HG02938 (cell line): ENCODE measurements around the gene NCAPD2.
"Not testable (repeated sequence)": the region's sequence is repeated elsewhere in the genome, so short reads cannot be mapped to it uniquely, and the experiment has no call there.

Experiments
- ATAC-seq: cut with Tn5 transposase; IDR thresholded peaks from one replicate; pipeline ENCODE4 v1.9.1; 2021; ENCODE audit warnings: mild to moderate bottlenecking, moderate library complexity; ENCODE audit not compliant: unreplicated experiment

Gene NCAPD2

GRCh38 chr12:6533923-6534694 is 40.2 kb downstream of the NCAPD2 start, which contains the start of gene GAPDH:
Gene GAPDH, plus strand, starts transcription at chr12:6534517. Its CDS starts 316 bp downstream, at chr12:6534833.
- ATAC-seq, result peak; percentile 49

GRCh38 chr12:6534695-6534944 is 40.7 kb downstream of the NCAPD2 start:
- peak; percentile 2 for ATAC-seq

DNA sequence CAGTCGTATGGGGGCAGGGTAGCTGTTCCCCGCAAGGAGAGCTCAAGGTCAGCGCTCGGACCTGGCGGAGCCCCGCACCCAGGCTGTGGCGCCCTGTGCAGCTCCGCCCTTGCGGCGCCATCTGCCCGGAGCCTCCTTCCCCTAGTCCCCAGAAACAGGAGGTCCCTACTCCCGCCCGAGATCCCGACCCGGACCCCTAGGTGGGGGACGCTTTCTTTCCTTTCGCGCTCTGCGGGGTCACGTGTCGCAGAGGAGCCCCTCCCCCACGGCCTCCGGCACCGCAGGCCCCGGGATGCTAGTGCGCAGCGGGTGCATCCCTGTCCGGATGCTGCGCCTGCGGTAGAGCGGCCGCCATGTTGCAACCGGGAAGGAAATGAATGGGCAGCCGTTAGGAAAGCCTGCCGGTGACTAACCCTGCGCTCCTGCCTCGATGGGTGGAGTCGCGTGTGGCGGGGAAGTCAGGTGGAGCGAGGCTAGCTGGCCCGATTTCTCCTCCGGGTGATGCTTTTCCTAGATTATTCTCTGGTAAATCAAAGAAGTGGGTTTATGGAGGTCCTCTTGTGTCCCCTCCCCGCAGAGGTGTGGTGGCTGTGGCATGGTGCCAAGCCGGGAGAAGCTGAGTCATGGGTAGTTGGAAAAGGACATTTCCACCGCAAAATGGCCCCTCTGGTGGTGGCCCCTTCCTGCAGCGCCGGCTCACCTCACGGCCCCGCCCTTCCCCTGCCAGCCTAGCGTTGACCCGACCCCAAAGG is 41.2 kb downstream of the NCAPD2 start:
- no peak for ATAC-seq

GRCh38 chr12:6535697-6535946 is 41.7 kb downstream of the NCAPD2 start:
- no peak for ATAC-seq

GRCh38 chr12:6535960-6536847 is 42.3 kb downstream of the NCAPD2 start:
- ATAC-seq, result no peak

DNA sequence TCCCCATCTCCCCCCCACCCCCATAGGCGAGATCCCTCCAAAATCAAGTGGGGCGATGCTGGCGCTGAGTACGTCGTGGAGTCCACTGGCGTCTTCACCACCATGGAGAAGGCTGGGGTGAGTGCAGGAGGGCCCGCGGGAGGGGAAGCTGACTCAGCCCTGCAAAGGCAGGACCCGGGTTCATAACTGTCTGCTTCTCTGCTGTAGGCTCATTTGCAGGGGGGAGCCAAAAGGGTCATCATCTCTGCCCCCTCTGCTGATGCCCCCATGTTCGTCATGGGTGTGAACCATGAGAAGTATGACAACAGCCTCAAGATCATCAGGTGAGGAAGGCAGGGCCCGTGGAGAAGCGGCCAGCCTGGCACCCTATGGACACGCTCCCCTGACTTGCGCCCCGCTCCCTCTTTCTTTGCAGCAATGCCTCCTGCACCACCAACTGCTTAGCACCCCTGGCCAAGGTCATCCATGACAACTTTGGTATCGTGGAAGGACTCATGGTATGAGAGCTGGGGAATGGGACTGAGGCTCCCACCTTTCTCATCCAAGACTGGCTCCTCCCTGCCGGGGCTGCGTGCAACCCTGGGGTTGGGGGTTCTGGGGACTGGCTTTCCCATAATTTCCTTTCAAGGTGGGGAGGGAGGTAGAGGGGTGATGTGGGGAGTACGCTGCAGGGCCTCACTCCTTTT is 43.1 kb downstream of the NCAPD2 start:
- ATAC-seq, result no peak

- ATAC-seq, result not testable (repeated sequence)
These were observed 43.9 kb downstream of the NCAPD2 start for GRCh38 chr12:6537580-6538419.

DNA sequence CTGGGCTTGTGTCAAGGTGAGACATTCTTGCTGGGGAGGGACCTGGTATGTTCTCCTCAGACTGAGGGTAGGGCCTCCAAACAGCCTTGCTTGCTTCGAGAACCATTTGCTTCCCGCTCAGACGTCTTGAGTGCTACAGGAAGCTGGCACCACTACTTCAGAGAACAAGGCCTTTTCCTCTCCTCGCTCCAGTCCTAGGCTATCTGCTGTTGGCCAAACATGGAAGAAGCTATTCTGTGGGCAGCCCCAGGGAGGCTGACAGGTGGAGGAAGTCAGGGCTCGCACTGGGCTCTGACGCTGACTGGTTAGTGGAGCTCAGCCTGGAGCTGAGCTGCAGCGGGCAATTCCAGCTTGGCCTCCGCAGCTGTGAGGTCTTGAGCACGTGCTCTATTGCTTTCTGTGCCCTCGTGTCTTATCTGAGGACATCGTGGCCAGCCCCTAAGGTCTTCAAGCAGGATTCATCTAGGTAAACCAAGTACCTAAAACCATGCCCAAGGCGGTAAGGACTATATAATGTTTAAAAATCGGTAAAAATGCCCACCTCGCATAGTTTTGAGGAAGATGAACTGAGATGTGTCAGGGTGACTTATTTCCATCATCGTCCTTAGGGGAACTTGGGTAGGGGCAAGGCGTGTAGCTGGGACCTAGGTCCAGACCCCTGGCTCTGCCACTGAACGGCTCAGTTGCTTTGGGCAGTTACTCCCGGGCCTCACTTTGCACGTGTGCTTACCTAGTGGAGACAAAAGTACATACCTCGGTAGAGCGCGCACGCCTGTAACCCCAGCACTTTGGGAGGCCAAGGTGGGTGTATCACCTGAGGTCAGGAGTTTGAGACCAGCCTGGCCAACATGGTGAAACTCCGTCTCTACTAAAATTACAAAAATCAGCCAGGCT is 44.8 kb downstream of the NCAPD2 start:
- ATAC-seq, result no peak

GRCh38 chr12:6539314-6539682 is 45.4 kb downstream of the NCAPD2 start:
- ATAC-seq, result no peak

DNA sequence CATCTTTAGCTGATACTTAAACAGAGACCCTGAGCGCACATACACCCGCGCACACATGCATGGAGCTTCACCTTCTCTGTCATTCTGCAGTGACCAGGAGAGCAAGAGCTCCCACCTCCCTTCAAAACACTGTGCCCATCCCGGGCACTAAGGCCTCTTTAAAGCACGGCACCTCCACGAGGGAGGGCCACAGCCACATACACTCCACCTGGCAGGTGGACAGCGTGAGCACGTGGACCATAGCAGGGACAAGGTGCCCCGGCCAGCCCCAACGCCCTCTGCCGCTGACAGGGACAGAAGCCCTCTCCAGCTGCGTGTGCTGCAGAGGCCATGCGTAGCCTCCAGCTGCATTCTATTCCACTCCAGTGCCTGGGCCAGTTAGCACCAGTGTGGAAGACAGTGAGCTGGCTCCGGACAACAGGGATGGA is 45.8 kb downstream of the NCAPD2 start:
- ATAC-seq, result no peak

- ATAC-seq, result no peak
These were observed 46.4 kb downstream of the NCAPD2 start for GRCh38 chr12:6540181-6540877.

DNA sequence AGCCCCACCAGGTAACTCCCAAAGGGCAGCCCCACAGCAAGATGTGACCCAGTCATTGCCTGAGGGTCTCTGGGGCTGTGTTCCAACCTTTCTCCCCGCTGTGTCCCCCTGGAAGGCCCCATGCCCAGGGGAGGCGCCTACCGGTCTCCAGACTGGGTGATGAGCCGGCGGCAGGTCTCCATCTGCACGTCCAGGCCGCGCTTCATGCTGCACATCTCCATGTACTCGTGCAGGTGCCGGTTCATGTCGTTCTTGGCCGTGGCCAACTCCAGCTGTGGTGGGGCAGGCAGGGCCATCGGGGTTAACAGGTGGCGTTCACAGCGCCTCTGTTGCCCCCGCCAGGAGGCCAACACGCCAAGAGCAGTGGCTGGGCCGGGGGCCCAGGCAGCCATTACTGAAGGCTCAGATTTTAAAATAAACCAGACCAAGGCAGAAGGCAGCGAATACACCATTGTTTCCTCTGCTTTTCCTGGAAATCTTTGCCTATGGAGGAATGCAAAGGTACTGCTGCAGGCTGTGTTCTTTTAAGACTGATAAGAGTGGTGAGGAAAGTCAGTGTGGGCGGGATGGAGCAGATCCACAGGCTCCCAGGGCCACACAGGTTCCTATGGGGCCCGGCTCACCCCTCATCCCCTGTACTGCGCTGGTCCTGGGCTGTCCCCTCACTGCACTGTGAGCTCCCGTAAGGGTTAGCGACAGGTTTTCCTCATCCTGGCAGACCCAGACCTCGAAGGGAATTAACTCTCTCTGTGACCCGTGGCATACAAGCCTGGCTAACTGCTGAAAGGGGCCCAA is 47.7 kb downstream of the NCAPD2 start:
- no peak for ATAC-seq

GRCh38 chr12:6542209-6543009 is 48.5 kb downstream of the NCAPD2 start:
- no peak for ATAC-seq

DNA sequence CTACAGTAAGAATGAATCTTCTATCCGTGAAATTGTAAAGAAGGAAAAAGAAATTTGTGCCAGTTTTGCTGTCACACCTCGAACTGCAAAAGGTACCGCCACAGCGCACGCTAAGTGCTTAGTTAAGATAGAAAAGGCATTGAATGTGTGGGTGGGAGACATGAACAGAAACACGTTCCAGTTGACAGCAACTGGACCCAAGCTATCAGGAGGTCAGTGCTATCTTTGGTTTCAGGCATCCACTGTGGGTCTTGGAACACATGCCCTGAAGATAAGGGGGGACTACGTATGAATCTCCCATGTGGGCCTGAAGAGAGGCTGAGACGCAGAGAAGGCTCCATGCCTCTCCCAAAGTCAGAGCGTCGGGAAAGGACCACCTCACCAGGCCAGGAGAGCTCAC is 52.1 kb downstream of the NCAPD2 start:
- ATAC-seq, result no peak

- ATAC-seq, result no peak
These were observed 53.7 kb downstream of the NCAPD2 start for GRCh38 chr12:6547566-6547965.

DNA sequence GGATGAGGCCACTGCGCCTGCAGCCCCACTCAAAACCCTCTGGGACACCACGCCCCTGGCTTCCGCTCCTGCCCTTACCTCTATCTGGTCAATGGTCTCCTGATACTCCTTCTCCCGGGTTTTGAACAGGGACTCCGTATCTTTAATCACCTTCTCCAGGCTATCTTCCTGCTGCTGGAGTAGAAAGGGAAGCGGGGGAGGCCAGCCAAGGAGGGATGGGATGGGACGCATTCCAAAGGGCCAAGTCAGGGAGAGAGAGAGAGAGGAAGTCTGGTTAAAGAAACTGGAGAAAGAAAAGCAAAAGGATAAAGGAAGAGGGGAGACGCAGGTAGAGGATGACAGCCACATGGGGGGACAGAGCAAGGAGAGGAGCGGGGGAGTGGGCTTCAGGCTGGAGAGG is 54.1 kb downstream of the NCAPD2 start:
- ATAC-seq, result no peak

DNA sequence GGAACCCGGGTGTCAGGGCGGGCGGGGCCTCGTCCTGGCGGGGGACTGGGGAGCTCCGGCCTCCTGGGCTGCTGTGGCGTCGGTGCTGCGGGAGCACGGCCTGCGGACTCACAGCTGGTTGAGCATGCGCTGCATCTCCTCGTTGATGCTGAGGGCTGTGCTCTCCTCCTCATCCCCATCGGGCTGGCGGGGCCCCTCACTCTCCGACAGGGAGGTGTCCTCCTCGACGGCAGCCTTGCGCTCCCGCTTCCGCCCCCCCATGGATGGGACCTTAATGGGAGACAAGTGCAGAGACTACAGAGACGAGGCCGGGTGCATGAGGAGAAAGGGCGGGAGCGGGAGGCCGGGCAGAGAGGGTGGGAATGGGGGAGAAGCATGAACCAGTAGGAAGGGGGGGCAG is 54.7 kb downstream of the NCAPD2 start:
- no peak for ATAC-seq
